Endothelial cell (in vitro differentiated cells): Measurements from ENCODE around the gene HNRNPLL. TPM values are rescaled to one million over a fixed set of nuclear protein-coding genes. Genes with fewer than 3 reads are reported as not detected.

ENCODE experiments used
- DNase-seq: peaks from one replicate; pipeline ENCODE4 v3.0.0; 2021; ENCODE audit warnings: low spot score
- H3K27ac Mint-ChIP-seq: one replicate; pipeline ENCODE4 v1.8.0; 2021; ENCODE audit warnings: mixed read lengths, inconsistent platforms; ENCODE audit not compliant: unreplicated experiment
- H3K27me3 Mint-ChIP-seq: one replicate; pipeline ENCODE4 v1.8.0; 2021; ENCODE audit warnings: mild to moderate bottlenecking, moderate library complexity, mixed read lengths, inconsistent platforms; ENCODE audit not compliant: unreplicated experiment
- H3K36me3 Mint-ChIP-seq: one replicate; pipeline ENCODE4 v1.8.0; 2021; ENCODE audit warnings: mild to moderate bottlenecking, low read depth, mixed read lengths, inconsistent platforms; ENCODE audit not compliant: unreplicated experiment
- H3K4me1 Mint-ChIP-seq: one replicate; pipeline ENCODE4 v1.8.0; 2021; ENCODE audit warnings: mild to moderate bottlenecking, mixed read lengths, inconsistent platforms; ENCODE audit not compliant: unreplicated experiment
- H3K4me3 Mint-ChIP-seq: one replicate; pipeline ENCODE4 v1.8.0; 2021; ENCODE audit warnings: mild to moderate bottlenecking, mixed read lengths, inconsistent platforms; ENCODE audit not compliant: unreplicated experiment
- H3K9me3 Mint-ChIP-seq: one replicate; pipeline ENCODE4 v1.8.0; 2021; ENCODE audit warnings: mixed read lengths, inconsistent platforms; ENCODE audit not compliant: unreplicated experiment
- total RNA-seq: library from RNA; stranded (reverse); fragmentation: NEBNext Ultra II Directional; extraction: Animal tissue kit (Norgen Biotek cat#: 25700); gene quantifications from one replicate; pipeline ENCODE4 v1.2.1, GENCODE V29; 2021; ENCODE audit not compliant: unreplicated experiment
- TF ChIP-seq, protein P1 (sequence below): fragments of 200-600 bp; sonication (generic); IDR thresholded peaks from one replicate; pipeline ENCODE4 v1.5.0; 2021; ENCODE audit warnings: antibody characterized with exemption; ENCODE audit not compliant: unreplicated experiment

Gene HNRNPLL
- total RNA-seq, 1 donor from 2014 or later: 57.1 TPM

- Mint-ChIP-seq H3K4me3 (no peak overlapping the region), H3K27ac (no peak overlapping the region), H3K4me1 (no peaks in the 10 kb centered on the region), H3K27me3 (no peaks in the 10 kb centered on the region), H3K36me3 (no peaks in the 10 kb centered on the region), H3K9me3 (no peaks in the 10 kb centered on the region)
- TF ChIP-seq, protein P1, sequence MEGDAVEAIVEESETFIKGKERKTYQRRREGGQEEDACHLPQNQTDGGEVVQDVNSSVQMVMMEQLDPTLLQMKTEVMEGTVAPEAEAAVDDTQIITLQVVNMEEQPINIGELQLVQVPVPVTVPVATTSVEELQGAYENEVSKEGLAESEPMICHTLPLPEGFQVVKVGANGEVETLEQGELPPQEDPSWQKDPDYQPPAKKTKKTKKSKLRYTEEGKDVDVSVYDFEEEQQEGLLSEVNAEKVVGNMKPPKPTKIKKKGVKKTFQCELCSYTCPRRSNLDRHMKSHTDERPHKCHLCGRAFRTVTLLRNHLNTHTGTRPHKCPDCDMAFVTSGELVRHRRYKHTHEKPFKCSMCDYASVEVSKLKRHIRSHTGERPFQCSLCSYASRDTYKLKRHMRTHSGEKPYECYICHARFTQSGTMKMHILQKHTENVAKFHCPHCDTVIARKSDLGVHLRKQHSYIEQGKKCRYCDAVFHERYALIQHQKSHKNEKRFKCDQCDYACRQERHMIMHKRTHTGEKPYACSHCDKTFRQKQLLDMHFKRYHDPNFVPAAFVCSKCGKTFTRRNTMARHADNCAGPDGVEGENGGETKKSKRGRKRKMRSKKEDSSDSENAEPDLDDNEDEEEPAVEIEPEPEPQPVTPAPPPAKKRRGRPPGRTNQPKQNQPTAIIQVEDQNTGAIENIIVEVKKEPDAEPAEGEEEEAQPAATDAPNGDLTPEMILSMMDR: no peak
- DNase-seq: no peak
Measured at GRCh38 chr2:38620282-38620977, 17.7 kb upstream of the HNRNPLL start.

DNA sequence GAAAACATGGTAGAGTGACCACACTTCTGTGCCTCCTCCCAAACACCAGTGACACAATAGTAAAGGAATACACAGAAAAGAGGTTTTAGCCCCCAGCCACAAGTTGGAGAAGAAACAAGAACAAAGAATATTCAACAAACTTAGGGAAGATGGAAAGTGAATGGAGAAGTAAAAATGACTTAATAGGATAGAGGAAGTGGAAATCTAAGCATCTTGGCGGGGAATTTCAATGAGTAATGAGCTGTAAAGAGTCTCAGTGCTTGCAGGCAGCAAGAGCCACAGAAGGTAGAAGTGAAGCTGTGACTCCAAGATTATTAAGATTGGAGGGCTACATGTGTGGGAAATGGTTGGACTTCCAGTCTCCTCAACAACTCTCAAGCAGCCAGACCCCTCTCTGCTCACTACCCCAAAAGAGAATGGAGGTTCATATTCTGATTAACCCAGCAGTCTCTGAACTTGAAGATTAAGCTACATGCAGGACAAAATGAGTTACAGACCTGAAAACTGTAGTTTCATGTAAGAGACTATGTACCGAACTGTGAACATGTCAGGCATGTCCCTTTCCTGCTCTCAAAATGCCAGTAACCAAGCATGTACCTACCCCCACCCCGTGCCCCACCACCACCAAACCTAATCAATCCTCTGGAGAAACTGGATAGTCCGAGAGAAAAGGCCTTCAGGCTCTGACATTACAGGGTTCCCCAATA, 16.9 kb upstream of the HNRNPLL start:
- no peak for DNase-seq
- Mint-ChIP-seq H3K4me1 (no peaks in the 10 kb centered on the region), H3K4me3 (no peak overlapping the region), H3K27me3 (no peaks in the 10 kb centered on the region), H3K9me3 (no peaks in the 10 kb centered on the region), H3K36me3 (no peaks in the 10 kb centered on the region), H3K27ac (no peak overlapping the region)
- TF ChIP-seq, protein P1: no peak

GRCh38 chr2:38617301-38617700, 14.6 kb upstream of the HNRNPLL start:
- no peaks in the 10 kb centered on the region for H3K4me1 Mint-ChIP-seq
- H3K9me3 Mint-ChIP-seq: no peaks in the 10 kb centered on the region
- no peaks in the 10 kb centered on the region for H3K36me3 Mint-ChIP-seq
- H3K27me3 Mint-ChIP-seq: no peaks in the 10 kb centered on the region
- DNase-seq: no peak
- H3K27ac Mint-ChIP-seq: no peak overlapping the region
- H3K4me3 Mint-ChIP-seq: no peak overlapping the region
- TF ChIP-seq, protein P1: no peak

DNA sequence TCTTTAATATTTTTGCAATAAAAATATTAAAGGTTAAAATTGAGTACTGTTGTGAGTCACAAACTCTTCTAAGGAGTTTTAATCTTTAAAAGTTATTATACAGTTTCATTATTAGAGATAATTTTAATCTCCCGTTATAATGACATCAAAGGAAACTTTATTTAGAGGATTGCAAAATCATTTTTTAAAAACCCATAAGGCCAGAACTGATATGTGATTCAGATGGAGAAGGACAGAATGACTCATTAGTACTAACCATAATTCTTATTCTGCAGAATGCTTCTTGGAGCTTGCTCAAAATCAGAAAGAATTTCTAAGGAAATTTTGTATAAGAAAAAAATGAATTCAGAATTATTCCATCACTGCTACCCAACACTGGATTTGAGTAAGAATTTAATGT, 12.5 kb upstream of the HNRNPLL start:
- H3K27me3 Mint-ChIP-seq: no peaks in the 10 kb centered on the region
- TF ChIP-seq, protein P1: no peak
- no peak overlapping the region for H3K27ac Mint-ChIP-seq
- no peak for DNase-seq
- no peak overlapping the region for H3K4me3 Mint-ChIP-seq
- H3K4me1 Mint-ChIP-seq: no peaks in the 10 kb centered on the region
- H3K9me3 Mint-ChIP-seq: no peaks in the 10 kb centered on the region
- no peaks in the 10 kb centered on the region for H3K36me3 Mint-ChIP-seq

DNA sequence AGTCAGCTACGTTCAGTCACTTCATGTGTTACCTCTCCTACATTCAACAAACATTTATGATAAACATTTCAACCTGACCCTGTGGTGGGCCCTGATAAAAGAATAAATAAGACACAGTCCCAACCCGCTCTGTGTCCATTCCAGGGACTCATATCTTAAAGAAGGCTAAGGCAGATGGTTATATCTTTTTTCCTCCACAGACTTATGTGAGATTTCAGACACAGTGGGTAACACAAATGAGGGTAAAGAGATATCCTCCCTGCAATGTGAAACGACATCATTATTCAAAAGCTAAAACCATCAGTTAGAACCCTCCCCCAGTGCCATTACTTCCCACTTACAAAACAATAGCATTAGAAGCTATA, 11.1 kb upstream of the HNRNPLL start:
- H3K4me3 Mint-ChIP-seq: no peak overlapping the region
- H3K4me1 Mint-ChIP-seq: no peaks in the 10 kb centered on the region
- no peak overlapping the region for H3K27ac Mint-ChIP-seq
- H3K9me3 Mint-ChIP-seq: no peaks in the 10 kb centered on the region
- TF ChIP-seq, protein P1: no peak
- DNase-seq: no peak
- H3K27me3 Mint-ChIP-seq: no peaks in the 10 kb centered on the region
- no peaks in the 10 kb centered on the region for H3K36me3 Mint-ChIP-seq
